NCI-H2081 (cell line): ENCODE results near the gene MYADML2.

Experiments
- DNase-seq, 2 experiments: peaks; one replicate each; lab custom pipeline; 2025; lab: John Stamatoyannopoulos, UW

MYADML2 gene

DNA sequence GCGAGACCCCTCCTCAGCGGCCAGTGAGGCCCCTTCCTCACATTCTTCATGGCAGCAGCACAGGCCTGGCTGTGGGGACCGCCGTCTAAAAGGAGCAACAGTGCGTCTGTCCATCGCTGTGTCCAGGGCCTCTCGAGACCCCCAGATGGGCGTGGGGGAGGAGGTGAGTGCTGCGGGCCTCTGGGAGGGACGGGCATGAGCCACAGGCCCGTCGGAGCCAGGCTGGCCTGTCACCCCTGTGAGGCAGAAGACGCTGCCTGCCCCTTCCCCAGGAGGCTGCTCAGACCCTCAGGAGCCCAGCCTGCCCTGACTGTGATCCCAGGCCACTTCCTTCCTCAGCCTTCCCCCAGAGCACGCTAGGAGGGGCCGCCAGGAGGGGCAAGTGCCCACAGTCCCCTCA lies 7.8 kb downstream of the MYADML2 start:
- DNase-seq = no peak

DNA sequence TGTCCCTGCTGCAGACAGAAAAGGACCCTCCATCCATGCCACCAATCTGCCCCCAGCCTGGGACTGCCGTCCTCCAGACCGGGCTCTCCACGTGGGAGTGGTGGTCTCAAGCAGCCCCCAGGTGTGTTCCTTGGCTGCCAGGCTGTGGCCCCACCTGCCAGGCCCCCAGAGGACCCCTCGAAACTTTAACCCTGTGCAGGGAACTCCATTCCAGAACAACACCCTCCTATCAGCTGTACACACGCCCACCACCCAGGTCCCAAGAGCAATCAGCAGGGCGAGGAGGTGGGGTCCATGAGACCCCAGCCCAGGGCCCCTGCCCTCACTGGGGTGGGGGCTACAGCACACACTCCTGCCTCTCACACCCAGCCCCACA lies 11.3 kb downstream of the MYADML2 start:
- DNase-seq = no peak

DNA sequence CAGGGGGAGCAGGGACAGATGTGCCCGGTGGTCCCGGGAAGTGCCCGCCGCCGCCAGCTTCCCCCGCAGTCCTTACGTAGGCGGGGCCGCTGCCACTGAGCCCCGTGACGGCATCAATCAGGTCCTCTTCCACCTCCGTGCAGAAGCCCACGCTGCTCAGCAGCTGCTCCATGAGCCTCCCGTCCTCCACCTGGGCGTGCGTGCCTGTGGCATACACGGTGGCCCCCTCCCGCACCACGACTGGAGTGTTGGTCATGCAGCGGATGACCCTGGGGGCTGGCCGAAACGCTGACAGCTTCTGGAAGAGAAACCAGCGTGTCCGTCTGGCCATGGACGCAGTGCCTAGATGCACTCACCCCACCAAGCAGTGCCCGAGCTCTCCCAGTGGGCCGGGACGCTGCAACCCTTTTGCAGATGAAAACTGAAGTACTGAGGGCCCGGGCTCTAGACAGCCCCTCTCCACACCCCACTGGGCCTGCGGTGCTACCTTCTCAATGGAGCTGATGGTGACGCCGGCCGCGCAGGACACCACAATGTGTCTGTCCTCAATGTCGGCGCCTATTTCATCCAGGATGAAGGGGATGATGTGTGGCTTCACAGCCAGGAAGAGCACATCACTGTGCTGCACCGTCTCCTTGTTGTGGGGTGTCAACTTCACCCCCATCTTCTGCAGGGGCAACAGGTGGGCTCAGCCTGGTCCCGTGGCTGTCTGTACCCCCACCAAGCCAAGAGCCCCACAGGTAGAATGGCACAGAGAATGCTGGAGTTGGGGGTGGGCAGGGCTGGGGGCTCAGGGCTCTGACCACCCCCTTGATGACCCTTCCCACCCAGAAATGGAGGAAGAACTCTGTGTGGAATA lies 12.0 kb downstream of the MYADML2 start:
- DNase-seq = no peak

DNA sequence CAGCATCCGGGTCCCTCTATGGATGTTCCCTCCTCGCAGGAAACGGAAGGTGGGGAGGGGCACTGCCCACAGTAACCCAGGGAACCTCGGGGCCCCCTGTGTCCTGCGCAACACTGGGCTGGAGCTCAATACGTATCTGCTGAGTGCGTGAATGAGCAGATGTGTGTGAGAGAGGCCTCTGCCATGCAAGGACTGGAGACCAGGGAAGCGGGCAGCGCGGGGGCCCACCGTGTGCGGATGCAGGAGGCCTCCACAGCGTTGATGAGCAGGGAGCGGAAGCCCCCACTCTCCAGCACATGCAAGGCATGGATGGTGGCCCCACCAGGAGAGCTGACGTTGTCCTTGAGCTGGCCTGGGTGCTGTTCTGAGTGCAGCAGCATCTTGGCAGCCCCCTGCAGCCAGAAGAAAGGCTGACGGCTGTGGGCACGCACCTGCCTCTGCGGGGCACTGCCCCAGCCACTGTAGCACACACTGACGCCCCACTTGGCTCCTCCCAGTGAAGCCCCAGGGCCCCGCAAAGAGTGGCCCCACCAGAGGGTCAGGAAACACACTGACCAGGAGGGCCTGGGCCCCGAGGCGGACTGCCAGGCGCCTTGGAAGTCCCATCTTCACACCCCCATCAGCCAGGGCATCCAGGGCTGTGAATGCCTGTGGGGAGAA lies 12.8 kb downstream of the MYADML2 start:
- DNase-seq = no peak

DNA sequence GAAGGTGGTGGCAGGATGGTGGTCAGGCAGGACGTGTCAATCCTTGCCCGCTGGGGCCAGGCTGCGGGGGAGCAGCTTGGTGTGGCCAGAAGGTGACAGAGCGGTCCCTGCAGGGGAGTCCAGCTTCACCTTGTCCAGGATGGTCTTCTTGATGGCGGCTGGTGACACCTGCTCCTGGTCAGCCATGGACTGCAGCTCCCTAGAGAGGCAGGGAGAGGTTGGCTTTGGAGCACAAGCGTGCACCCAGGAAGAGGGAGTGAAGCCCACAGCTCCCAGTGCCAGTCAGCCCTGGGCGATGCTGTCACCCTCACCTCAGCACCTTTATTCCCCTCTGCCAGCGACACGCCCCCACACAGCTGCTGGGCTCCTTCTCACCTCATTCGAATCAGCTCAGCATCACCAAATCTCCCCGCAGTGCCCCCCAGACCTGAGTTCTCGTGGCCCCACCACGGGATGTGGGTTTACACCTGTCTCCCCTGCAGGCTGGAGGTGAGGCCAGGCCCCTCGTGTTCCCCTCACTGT lies 13.8 kb downstream of the MYADML2 start:
- no peak for DNase-seq

DNA sequence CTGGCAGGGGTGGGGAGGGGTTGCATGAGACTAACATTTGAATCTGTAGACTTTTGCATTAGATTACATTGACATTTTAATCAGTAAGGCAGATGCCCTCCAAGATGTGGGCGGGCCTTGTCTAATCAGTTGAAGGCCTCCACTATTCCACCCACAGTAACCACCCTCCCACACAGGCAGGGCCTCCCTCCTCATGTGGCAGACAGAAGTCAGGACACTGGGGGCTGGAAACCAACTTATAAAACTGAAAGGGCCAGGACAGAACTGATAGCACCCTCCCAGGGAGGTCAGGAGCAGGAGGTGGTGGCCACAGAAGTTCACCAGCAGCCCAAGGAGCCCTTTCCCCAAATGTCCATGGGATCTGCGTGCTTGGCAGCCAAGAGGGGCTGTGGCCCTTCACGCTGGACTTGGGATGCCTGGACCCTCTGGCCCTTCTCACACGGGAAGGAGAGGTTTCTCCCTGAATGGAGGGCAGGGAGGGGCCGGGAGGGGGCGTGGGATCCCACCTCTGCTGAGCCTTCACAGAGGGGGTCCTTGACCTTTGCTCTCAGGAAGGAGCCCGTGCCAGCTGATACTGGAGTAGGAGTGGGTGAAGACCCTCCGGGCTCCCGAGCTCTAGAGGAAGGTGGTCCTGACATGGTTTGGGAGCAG lies 14.6 kb downstream of the MYADML2 start:
- DNase-seq = no peak

DNA sequence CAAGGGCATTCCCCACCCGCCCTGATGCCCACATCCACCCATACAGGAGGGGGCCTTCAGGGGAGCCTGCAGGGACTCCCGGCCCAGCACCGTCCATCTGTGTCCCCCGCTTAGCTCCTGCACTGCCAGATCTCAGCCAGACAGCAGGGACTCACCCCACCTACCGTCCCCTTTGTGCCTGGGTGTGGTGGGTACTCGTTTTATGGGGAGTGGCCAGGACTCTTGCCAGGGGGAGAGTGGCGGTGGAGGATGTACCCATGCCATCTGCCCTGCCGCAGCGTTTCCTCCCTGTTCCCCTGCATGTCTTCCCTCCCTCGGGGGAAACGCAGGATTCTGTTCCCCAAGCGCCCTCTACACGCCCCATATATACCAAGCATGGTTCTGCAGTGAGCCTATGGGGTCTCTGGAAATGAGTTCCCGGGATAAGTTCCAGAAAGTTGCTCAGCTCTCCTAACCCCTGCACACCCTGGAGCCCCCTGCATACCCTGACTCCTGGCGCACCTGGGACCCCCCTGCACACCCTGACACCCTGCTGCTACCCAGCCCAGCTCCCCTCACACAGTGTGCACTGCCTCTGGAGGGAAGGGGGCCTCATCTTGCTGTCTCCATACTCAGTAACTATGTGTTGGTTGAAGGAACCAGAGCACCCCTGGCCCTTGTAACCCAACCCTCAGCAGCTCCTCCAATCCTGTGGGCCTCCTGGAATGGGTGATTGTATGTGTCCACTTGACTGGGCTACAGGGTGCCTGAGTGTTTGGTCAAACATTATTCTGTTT lies 15.3 kb downstream of the MYADML2 start:
- DNase-seq = peak in 1 of 2 experiments; percentile 50

DNA sequence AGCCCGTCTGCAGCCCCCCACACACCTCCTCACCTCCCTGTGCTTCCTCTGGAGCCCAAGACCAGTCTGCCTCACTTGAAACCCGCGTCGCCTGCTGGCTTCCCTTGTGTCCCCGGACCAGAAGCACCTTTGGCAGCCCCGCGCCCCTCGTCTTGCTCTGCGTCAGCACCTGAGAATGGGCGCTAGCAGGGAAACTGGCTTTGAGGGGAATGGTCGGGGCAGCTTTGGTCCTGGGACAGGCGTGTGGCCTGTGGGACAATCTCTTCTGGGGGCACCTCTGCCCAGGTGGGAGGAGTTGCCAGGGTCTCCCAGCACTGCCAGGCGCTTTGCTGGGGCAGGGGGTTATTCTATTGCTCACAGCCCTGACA lies 15.9 kb downstream of the MYADML2 start:
- DNase-seq = no peak

DNA sequence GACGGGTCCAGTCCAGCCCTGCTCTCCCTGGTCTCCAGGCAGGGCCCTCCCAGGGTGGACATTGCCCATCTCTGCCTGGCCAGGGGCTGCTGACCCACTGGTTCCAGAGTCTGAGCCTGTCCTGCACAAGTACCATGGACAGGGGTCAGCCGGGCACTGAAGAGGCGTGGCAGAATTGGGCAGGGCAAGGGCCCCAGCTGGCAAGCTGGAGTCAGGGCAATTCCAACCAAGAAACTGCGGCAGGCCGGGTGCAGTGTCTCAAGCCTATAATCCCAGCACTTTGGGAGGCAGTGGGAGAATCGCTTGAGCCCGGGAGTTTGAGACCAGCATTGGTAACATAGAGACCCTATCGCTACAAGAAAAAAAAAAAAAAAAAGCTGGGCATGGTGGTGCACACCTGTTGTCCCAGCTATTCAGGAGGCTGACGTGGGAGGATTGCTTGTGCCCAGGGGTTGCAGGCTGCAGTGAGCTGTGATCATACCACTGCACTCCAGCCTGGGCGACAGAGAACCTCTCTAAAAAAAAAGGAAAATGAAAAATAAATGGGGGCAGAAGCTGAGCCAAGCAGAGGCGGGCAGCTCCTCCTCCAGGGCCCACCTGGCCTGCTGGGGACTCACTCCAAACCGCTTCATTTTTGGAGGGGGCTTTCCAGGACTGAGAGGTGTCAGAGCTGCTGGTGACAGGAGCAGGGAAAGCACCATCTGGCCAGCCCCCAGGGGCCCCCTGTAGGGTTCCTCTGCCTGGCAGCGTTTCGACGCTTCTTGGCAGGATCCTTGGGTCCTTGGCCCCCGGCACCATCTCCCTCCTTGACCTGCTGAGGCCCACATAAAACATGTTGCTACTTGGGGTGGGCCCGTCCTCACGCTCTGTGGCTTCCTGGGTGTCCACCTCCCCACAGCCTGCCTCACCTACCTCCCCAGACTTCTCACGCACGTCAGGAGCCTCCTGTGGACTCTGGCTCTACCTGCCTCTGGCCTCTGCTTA lies 16.6 kb downstream of the MYADML2 start:
- DNase-seq = no peak

DNA sequence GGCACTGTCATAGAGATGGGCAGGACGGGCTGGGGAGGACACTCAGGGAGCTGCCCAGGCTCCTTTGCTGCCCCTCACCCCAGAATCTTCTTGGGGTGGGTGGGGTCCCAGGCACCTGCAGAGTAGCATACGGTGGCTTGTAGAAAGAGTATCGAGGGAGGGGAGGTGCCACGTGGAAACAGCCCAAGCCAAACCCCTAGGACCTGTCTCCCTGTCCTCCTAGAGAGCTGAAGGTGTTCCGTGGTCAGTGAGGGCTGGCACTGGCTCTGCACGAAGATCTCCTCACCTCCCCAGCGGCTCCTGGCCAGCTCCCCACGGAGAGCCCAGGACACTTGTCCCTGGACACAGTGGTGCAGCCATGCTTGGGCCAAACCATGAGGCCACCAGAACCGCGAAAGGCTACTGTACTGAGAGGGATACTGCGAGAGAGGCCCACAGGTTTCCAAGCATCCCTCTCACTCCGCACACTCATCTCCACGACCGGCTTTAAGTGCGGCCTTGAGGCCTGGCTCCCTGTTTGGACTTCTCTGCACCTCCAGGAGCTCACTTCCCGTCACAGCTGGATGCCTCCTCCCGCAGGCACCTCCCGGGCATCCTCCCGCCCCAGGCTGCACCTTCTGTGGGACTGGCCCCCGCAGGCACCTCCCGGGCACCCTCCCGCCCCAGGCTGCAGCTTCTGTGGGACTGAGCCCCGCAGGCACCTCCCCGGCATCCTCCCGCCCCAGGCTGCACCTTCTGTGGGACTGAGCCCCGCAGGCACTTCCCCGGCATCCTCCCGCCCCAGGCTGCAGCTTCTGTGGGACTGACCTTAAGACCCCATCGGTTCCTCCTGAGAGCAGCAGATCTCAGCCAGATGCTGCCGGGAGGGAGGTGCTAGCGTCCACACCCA lies 17.5 kb downstream of the MYADML2 start:
- DNase-seq = no peak

DNA sequence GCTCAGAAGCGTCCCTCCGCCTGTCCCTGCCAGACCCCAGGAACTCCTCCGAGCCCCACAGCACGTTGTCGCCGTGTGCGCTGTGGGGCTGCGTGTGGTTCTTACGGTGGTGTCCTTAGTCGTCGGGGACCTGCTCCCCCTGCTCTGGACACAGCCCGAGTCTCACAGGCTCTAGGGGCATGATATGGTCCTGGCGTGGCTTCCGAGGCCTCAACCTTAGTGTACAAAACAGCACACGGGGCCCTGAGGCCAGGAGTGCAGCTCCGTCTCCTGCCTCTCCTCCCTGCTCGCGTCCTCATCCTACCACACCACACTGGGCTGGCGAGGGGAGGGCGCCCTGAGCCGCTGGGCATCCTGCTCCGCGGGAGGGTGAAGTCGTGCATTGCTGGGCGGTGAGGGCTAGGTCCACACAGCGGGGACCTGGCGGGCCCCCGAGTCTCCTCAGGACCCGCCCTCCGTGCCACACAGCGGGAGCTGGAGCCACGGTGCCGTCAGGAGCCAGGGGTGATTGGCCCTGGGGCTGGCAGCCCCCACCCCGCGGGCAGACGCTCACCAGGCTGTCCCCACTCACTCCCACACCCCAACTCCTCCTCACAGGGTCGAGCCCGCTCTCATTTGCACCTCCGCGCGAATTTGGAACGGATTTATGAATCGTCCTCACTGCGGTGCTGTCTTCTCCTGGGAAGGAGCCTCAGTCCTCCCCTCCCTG lies 18.3 kb downstream of the MYADML2 start:
- peak; percentile 36 to 63 for DNase-seq

DNA sequence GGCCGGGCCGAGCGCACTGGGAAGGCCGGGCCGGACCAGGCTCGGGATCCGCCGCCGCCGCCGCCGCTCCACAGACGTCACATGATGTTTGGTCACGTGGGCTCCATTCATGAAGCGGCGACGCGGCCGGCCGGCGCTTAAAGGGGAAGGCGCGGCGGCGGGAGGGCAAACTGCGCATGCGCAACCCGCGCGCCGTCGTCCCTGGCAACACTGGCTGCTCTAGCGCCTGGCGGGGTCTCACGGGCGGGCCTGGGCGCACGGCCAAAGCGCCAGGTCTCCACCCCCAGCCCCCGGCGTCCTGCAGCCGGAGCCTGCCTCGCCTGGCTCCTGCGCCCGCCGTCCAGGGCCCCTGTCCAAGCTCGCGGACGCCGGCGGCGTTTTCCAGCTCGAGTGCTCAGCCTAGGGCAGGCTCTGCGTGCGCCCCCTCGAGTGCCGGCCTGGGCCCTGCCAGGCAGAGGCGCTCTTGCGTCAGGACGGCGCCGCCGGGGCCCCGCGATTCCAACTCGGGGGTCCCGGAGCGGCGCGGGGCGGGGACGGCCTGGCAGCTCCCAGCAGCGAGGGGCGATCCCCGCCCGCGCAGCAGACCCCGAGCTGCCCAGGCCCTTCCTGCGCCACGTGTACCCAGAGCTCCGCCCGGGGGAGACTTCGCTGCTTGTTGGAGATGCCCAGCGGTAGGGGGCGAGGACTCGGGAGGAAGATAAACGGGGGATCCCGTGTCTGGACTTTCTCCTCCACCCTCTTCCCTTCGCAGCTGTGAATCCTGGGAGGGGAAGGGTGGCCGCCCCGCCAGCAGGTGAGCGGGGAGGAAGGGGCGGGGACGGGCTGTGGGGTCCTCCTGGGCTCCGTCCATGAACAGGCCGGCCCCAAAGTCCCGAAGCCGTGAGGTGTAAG lies 19.1 kb downstream of the MYADML2 start, which contains the start of gene MAFG:
TSS of gene MAFG (minus strand) at position 83 of the 891 bp plus-strand sequence. CDS start 4,550 bp downstream, outside the sequence.
- peak; percentile 98 for DNase-seq

DNA sequence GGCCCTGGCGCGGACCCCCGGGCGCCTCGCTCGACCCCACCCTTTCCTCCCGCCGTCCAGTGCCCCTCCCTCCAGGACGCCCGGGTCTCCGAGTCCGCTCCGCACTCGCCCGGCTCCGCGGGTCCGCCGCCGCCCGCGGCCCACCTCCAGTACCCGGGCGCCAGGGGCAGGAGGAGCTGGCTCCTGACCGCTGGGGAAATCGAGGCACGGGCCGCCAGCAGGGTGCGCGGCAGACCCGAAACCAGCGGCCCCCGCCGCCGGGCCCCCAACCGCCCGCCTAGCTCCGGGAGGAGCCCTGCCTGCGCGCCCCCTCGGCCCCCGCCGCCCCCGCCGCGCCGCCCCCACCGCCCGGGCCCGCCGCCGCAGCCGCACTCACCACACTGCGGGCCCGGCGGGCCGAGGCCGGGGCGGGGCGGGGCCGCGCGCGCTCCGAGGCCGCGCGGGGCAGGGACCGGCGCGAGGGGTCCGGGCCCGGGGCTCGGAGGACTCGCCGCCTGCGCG lies 19.8 kb downstream of the MYADML2 start:
- DNase-seq = no peak

DNA sequence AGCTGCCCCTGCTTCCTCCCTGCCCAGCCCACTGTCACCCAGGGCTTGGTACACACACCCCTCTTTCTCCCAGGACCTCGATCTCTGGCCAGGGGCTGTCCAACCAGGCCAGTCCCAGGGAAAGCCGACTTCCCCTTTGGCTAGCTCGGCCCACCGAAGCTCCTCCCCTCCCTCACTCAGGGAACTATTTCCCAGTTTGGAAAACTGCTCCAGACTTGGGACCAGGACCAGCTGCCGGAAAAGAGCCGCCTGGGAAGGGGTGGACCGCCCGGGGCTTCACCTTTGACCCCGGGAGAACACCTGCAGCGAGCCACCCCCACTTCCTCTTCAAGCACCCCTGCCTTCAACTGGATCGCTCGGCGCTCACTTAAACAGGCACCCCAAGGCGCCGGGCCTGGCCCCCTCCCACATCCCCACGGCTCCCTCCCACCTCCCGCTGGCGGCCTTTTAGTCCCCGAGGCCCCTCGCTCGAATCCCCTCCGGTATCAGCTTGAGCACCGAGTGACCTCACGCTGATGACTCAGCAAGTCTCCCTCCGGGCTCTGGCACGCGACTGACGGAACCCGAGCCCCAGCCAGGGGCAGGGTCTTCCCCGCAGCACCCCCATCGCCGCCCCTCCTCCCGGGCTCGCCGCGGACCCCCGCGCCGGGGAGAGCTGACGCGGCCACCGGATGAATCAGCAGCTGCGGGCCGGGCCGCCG lies 20.4 kb downstream of the MYADML2 start:
- peak in 1 of 2 experiments; percentile 58 for DNase-seq

DNA sequence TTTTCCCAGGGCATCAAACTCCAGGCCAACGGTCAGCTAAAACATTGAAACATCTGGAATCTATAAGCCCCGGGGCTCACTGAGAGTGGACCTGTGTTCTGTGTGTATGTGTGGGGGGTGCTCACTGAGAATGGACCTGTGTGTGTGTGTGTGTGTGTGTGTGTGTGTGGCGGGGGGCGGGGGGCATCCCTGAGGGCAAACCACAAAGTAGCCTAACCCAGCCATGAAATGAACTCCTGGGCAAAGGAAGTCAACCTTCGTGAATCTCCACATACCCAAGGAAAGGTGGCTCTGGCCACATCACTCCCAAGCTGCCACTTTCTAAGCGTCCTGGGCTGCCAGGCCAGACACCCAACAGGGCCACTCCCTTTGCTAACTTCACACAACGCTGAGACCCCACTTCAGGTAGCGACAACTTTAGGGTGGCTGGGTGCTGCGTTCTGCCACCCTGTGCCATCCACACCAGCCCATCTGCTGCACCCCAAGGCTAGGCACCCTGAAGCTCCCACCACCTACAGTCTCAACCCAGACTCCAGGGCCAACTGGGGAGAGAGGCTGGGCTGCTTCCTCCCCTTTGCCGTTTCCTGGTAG lies 21.1 kb downstream of the MYADML2 start:
- DNase-seq = no peak
